Breast epithelium (tissue), 3 donors: ENCODE measurements around the gene MRPS15.
"Not testable (repeated sequence)": the region's sequence is repeated elsewhere in the genome, so short reads cannot be mapped to it uniquely, and the experiment has no call there.

ENCODE experiments used
- CTCF ChIP-seq, 3 donors: fragments of 450-650 bp; IDR thresholded peaks; one replicate each; pipeline ENCODE4 v1.5.1; 2016 to 2017; ENCODE audit warnings: antibody characterized with exemption in 3 of 3, mild to moderate bottlenecking in 3 of 3, moderate library complexity in 3 of 3
- POLR2AphosphoS5 ChIP-seq, 3 donors: sonication (generic); formaldehyde crosslinking; IDR thresholded peaks; one replicate each; pipeline ENCODE4 v1.6.1; 2017; ENCODE audit warnings: antibody characterized with exemption in 3 of 3

GRCh38 chr1:36511220-36511619, 47.0 kb upstream of the MRPS15 start:
- not testable (repeated sequence) for TF ChIP-seq CTCF, POLR2AphosphoS5 (IDR thresholded peaks at IDR 0.05)
